ENCODE data around the gene CYP2E1.

GRCh38 chr10:133532871-133533270 is 5.7 kb downstream of the CYP2E1 start:
- TF ChIP-seq CTCF (IDR thresholded peaks at IDR 0.05) (no peak), EZH2 (IDR thresholded peaks at IDR 0.05) (no peak), EZH2phosphoT487 (IDR thresholded peaks at IDR 0.05) (no peak)
